ACC112 (cell line): ENCODE measurements around the gene MBD3L3.
"Not testable (repeated sequence)": the region's sequence is repeated elsewhere in the genome, so short reads cannot be mapped to it uniquely, and the experiment has no call there.

Source experiments
- H2AFZ ChIP-seq: fragments of 200-600 bp; sonication (generic); one replicate; pipeline ENCODE4 v1.6.0; 2017; ENCODE audit warnings: antibody characterized with exemption, low read length; ENCODE audit not compliant: unreplicated experiment
- H3K27ac ChIP-seq: fragments of 200-600 bp; sonication (generic); 2 replicates; pipeline ENCODE4 v1.5.1; 2014; ENCODE audit warnings: low read depth, mild to moderate bottlenecking, antibody characterized with exemption, low read length, moderate library complexity
- H3K27me3 ChIP-seq: fragments of 200-600 bp; sonication (generic); 2 replicates; pipeline ENCODE4 v1.6.1; 2014; ENCODE audit warnings: mild to moderate bottlenecking, antibody characterized with exemption, low read length, moderate library complexity, mixed read lengths; ENCODE audit not compliant: insufficient read depth
- H3K36me3 ChIP-seq: fragments of 200-600 bp; sonication (generic); 2 replicates; pipeline ENCODE4 v1.6.1; 2016; ENCODE audit warnings: mild to moderate bottlenecking, antibody characterized with exemption, low read length, moderate library complexity, mixed read lengths; ENCODE audit not compliant: insufficient read depth
- H3K4me1 ChIP-seq: fragments of 200-600 bp; sonication (generic); one replicate; pipeline ENCODE4 v1.6.1; 2016; ENCODE audit warnings: low read length, mixed read lengths; ENCODE audit not compliant: insufficient read depth, unreplicated experiment, control insufficient read depth
- H3K4me3 ChIP-seq: fragments of 200-600 bp; sonication (generic); 2 replicates; pipeline ENCODE4 v1.5.1; 2014; ENCODE audit warnings: mild to moderate bottlenecking, low read depth, low read length
- H3K79me2 ChIP-seq: fragments of 200-600 bp; sonication (generic); one replicate; pipeline ENCODE4 v1.6.0; 2016; ENCODE audit warnings: low read length; ENCODE audit not compliant: control insufficient read depth, unreplicated experiment, insufficient read depth

MBD3L3 gene

DNA sequence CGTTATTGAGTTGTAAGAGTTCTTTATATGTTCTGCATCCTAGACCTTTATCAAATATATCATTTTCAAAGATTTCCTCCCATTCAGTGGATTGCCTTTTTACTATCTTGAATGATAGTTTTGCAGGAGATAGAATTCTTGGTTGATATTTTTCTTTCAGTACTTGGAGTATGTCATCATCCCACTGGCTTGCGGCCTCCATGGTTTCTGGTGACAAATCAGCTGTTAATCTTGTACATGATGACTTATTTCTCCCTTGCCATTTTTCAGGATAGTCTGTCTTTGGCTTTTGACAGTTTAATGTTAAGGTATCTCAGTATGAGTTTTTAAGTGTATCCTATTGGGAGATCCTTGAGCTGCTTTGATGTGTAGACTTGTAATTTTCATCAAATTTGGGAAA is 19.5 kb upstream of the MBD3L3 start:
- H3K27me3 ChIP-seq = no peaks in the 10 kb centered on the region
- no peak overlapping the region for H3K27ac ChIP-seq
- no peaks in the 10 kb centered on the region for H3K79me2 ChIP-seq
- no peak overlapping the region for H3K4me3 ChIP-seq
- no peak overlapping the region for H2AFZ ChIP-seq
- H3K4me1 ChIP-seq = no peaks in the 10 kb centered on the region
- H3K36me3 ChIP-seq = peaks cover 80% of the 10 kb centered on the region

DNA sequence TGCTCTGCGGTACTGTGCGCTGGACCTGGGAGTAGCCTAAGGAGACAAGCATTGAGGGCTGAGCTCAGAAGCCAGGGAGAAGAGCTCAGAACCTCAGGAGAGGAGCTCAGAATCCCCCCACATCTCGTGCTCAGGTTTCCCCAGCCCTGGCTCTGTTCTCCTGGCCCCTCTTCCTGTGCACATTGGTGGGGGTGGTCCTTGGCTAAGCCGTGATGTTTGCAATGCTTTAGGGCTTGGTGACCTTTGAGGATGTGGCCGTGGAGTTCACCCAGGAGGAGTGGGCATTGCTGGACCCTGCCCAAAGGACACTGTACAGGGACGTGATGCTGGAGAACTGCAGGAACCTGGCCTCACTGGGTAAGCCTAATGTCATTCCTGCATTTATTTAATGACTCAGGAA is 17.7 kb upstream of the MBD3L3 start:
- no peaks in the 10 kb centered on the region for H3K79me2 ChIP-seq
- H3K4me1 ChIP-seq = no peaks in the 10 kb centered on the region
- H2AFZ ChIP-seq = no peak overlapping the region
- H3K27me3 ChIP-seq = no peaks in the 10 kb centered on the region
- H3K27ac ChIP-seq = no peak overlapping the region
- no peak overlapping the region for H3K4me3 ChIP-seq
- H3K36me3 ChIP-seq = peaks cover 69% of the 10 kb centered on the region

DNA sequence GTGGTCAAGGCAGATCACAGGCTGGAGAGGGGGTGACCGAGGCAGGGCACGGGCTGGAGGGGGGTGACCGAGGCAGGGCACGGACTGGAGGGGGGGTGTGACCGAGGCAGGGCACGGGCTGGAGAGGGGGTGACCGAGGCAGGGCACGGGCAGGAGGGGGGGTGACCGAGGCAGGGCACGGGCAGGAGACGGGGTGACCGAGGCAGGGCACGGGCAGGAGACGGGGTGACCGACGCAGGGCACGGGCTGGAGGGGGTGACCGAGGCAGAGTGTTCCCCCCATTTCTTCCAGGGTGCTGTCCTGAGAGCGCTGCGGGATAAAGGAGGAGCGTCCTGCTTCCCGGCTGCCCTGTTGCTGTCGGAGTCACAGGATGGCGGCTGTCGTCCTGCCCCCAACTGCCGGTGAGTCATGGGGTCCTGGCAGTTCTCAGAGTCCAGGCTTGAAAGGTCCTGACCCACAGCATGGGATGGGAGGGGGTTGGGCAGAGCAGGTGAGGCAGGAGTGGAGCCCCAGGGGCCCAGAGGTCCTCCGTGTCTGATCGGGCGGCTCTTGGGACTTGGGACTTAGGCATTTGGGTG is 16.3 kb upstream of the MBD3L3 start:
- H3K27me3 ChIP-seq = no peaks in the 10 kb centered on the region
- H3K27ac ChIP-seq = no peak overlapping the region
- peaks cover 55% of the 10 kb centered on the region for H3K36me3 ChIP-seq
- peaks cover 6% of the 10 kb centered on the region for H3K4me1 ChIP-seq
- H3K79me2 ChIP-seq = peaks cover 9% of the 10 kb centered on the region
- no peak overlapping the region for H2AFZ ChIP-seq
- H3K4me3 ChIP-seq = no peak overlapping the region

DNA sequence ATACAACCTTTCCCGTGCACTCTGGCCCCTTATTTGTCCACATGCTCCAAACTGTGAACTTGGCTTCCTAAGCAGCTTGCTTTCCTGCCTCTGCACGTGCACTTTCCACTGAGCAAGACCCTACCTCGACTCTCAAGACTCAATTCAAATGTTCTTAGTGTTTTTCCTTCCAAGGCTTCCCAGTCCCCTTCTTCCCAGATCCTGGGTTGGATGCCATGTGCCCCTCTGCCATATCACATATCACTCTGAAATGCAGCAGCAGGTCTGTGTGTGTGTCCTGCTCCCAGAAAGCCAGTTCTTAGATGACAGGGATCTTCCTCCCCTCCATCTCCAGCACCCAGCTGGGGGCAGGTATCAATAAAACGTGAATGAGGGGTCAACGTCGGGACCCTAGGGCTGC is 14.1 kb upstream of the MBD3L3 start:
- no peak overlapping the region for H3K4me3 ChIP-seq
- H2AFZ ChIP-seq = no peak overlapping the region
- H3K36me3 ChIP-seq = peaks cover 37% of the 10 kb centered on the region
- no peaks in the 10 kb centered on the region for H3K27me3 ChIP-seq
- no peak overlapping the region for H3K27ac ChIP-seq
- peaks cover 6% of the 10 kb centered on the region for H3K4me1 ChIP-seq
- peaks cover 10% of the 10 kb centered on the region for H3K79me2 ChIP-seq

DNA sequence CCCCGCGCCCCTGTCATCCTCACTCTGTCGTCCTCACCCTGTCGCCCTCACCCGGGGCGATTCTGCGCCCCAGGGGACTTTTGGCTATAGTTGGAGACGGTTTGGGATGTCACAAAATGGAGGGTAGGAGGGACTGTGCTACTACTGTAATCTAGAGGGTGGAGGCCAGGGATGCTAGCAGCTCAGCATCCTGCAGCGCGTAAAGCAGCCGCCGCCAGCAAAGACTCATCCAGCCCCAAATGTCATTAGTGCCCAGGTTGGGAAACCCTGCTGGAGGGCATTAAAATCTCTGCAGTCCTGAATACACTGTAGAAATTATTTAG is 11.4 kb upstream of the MBD3L3 start:
- Histone ChIP-seq H3K27ac (peak overlapping the region; percentile 29; the same call in 1 of the 2 replicates), H3K36me3 (peaks cover 16% of the 10 kb centered on the region)

DNA sequence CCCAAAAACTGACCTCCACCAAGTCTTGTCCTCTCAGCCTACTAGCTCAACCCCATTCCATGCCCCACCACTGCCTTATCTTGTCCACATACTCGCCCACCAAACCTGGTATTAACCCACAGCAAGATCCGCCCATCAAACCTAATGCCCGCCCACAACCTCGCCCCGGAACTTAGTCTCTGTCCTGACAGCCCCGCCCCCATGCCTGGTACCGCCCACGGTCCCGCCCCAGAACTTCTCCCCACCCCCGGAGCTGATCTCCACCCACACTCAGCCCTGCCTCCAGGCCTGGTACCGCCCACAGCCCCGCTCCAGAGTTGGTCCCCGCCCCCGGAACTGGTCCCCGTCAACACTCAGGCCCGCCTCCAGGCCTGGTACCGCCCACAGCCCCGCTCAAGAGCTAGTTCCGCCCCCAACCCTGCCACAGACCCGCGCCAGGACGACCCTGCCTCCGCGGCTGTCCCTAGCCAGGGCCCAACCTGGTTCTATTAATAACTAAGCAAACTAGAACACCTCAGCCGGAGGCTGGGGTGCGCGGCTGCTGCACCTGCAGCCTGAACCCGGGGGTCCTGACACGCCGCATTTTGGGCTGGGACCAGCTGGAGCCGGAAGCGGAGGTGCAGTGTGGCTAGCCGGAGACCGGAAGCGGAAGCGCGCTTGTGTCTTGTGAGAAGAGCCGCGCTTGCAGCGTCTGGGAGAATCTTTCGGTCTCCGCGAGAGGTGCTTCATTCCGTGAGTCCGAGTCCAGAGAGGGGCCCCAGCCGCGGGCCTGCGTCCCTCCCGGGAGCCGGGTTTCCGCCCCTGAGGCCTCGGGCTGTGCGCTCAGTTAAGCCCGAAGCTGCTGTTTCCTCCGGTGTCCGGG is 10.8 kb upstream of the MBD3L3 start, which contains the start of gene ZNF557:
Gene ZNF557, plus strand, starts transcription at position 662 of the 862 bp plus-strand sequence. CDS start 5,372 bp downstream, outside the sequence.
- Histone ChIP-seq H3K4me1 (peaks cover 6% of the 10 kb centered on the region), H3K4me3 (peak within 1 kb of the TSS; percentile 84), H3K79me2 (peaks cover 10% of the 10 kb centered on the region), H2AFZ (peak within 1 kb of the TSS; percentile 78), H3K27me3 (no peaks in the 10 kb centered on the region), H3K36me3 (peaks cover 14% of the 10 kb centered on the region), H3K27ac (peak within 1 kb of the TSS; percentile 29; the same call in 1 of the 2 replicates)

More for the DNA sequence above, 11.4 kb upstream of the MBD3L3 start:
- H3K79me2 ChIP-seq = peaks cover 10% of the 10 kb centered on the region
- H2AFZ ChIP-seq = peak overlapping the region; percentile 78
- H3K4me1 ChIP-seq = peaks cover 6% of the 10 kb centered on the region
- H3K4me3 ChIP-seq = peak overlapping the region; percentile 84
- no peaks in the 10 kb centered on the region for H3K27me3 ChIP-seq

DNA sequence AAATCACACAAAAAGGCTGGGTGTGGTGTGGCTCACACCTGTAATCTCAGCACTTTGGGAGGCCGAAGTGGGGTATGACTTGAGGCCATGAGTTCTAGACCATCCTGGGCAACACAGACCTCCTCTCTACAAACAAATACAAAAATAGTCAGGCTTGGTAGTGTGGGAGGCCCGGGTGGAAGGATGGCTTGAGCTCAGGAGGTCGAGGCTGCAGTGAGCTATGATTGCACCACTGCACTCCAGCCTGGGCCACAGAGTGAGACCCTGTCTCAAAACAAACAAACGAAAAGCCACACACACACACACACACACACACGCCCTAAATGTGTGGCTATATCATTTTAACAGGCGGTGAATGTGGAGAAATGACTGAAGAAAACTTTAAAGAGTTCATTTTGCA is 10.1 kb upstream of the MBD3L3 start:
- H3K79me2 ChIP-seq = peaks cover 10% of the 10 kb centered on the region
- peaks cover 11% of the 10 kb centered on the region for H3K36me3 ChIP-seq
- H3K27ac ChIP-seq = no peak overlapping the region
- H3K4me3 ChIP-seq = peak overlapping the region; percentile 49; the same call in 1 of the 2 replicates
- H3K4me1 ChIP-seq = peaks cover 6% of the 10 kb centered on the region
- H2AFZ ChIP-seq = no peak overlapping the region
- no peaks in the 10 kb centered on the region for H3K27me3 ChIP-seq

DNA sequence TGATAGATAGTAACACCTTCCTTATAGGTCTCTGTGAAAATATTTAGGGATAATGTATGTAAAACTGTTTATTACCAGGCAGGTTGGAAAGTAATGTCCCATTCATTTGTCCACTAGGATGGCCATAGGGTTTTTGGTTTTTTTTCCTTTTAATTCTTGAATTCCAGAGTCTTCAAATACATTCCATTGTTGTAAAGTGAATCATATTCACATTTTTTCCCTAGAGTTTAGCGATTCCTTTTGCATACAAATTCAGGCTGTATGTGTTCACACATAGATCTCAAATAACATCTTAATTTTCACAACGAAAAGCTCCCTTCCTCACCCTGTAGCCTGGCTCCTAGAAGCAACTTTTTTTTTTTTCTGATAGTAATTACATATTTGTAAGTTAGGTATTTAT is 9.2 kb upstream of the MBD3L3 start:
- peaks cover 4% of the 10 kb centered on the region for H3K36me3 ChIP-seq
- H3K79me2 ChIP-seq = peaks cover 10% of the 10 kb centered on the region
- H3K4me1 ChIP-seq = peaks cover 6% of the 10 kb centered on the region
- H3K4me3 ChIP-seq = no peak overlapping the region
- no peaks in the 10 kb centered on the region for H3K27me3 ChIP-seq
- no peak overlapping the region for H3K27ac ChIP-seq
- H2AFZ ChIP-seq = no peak overlapping the region

DNA sequence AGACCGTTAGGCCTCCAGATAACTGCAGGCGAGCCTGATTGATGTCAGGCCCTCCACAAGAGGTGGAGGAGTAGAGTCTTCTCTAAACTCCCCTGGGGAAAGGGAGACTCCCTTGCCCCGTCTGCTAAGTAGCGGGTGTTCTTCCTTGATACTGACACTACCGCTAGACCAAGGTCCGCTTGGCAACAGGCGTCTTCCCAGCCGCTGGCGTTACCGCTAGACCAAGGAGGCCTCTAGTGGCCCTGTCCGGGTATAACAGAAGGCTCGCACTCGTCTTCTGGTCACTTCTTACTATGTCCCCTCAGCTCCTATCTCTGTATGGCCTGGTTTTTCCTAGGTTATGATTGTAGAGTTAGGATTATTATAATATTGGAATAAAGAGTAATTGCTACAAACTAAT is 8.6 kb upstream of the MBD3L3 start:
- H3K4me1 ChIP-seq, H2AFZ ChIP-seq, H3K79me2 ChIP-seq, H3K4me3 ChIP-seq, H3K36me3 ChIP-seq, H3K27me3 ChIP-seq, H3K27ac ChIP-seq: not testable (repeated sequence)

DNA sequence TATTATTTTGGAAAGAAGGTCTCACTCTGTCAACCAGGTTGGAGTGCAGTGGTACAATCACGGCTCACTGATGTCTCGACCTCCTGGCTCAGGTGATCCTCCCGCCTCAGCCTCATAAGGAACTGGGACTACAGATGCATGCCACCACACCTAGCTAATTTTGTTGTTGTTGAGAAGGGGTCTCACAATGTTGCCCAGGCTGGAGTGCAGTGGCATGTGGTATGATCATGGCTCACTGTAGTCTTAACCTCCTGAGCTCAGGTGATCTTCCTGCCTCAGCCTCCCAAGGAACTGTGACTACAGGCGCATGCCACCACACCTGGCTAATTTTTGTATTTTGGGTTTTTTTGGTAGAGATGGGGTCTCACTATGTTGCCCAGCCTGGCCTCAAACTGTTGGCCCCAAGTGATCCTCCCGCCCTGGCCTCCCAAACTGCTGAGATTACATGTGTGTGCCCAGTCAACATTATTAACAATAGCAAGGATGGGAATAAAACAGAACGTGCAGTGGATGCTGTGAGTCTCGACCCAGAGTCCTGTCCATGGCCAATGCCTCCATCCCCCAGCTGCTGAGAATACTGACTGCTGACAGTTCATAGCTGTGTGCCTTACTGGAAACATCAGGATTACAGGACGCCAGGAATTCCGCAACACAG is 5.4 kb upstream of the MBD3L3 start:
- Histone ChIP-seq H2AFZ (no peak overlapping the region), H3K79me2 (no peaks in the 10 kb centered on the region), H3K27me3 (no peaks in the 10 kb centered on the region), H3K4me3 (no peak overlapping the region), H3K36me3 (no peaks in the 10 kb centered on the region), H3K4me1 (no peaks in the 10 kb centered on the region), H3K27ac (no peak overlapping the region)
